CD14-positive monocyte (primary cell): Measurements from ENCODE around the gene KIAA0232. TPM values are rescaled to one million over a fixed set of nuclear protein-coding genes. Genes with fewer than 3 reads are reported as not detected.

Experiments used
- DNase-seq, 3 donors: peaks; one replicate each; pipeline ENCODE4 v3.0.0-alpha.2; 2011 to 2022
- H2AFZ ChIP-seq: 2 replicates; pipeline ENCODE4 v1.6.0; 2012; ENCODE audit warnings: mild to moderate bottlenecking, low read depth, low read length, inconsistent platforms; ENCODE audit not compliant: insufficient read depth, poor library complexity, severe bottlenecking
- H3K27ac ChIP-seq, 2 donors: 1 replicate in 1 of 2; 2 replicates in 1 of 2; pipeline ENCODE4 v1.5.1; 2012 to 2013; ENCODE audit warnings: low read length in 2 of 2, control low read depth in 1 of 2, inconsistent platforms in 1 of 2, low read depth in 1 of 2, mild to moderate bottlenecking in 1 of 2
- H3K27me3 ChIP-seq, 2 donors: one replicate each; pipeline versions ENCODE4 v1.6.0 to v1.6.1; 2011 to 2013; ENCODE audit warnings: low read length in 2 of 2; ENCODE audit not compliant: control insufficient read depth in 2 of 2, insufficient read depth in 2 of 2
- H3K36me3 ChIP-seq, 2 donors: replicated peaks in 1 of 2; 1 replicate in 1 of 2; 2 replicates in 1 of 2; pipeline versions ENCODE4 v1.5.1 to v1.6.1; 2012 to 2013; ENCODE audit warnings: low read length in 2 of 2, control low read depth in 1 of 2, inconsistent platforms in 1 of 2, mild to moderate bottlenecking in 1 of 2; ENCODE audit not compliant: insufficient read depth in 2 of 2, control insufficient read depth in 1 of 2
- H3K4me1 ChIP-seq, 2 donors: 1 replicate in 1 of 2; 2 replicates in 1 of 2; pipeline versions ENCODE4 v1.5.1 to v1.6.1; 2012 to 2013; ENCODE audit warnings: low read length in 2 of 2, control low read depth in 1 of 2, inconsistent platforms in 1 of 2, mild to moderate bottlenecking in 1 of 2, moderate library complexity in 1 of 2; ENCODE audit not compliant: insufficient read depth in 2 of 2, control insufficient read depth in 1 of 2
- H3K4me2 ChIP-seq: replicated peaks from 2 replicates; pipeline ENCODE3; 2012; ENCODE audit warnings: low read length, moderate library complexity, mild to moderate bottlenecking; ENCODE audit not compliant: poor library complexity, severe bottlenecking; ENCODE audit errors: extremely low read depth
- H3K4me3 ChIP-seq, 3 experiments: fragments of 200-600 bp in 1 of 3; sonication (generic) in 1 of 3; replicated peaks in 1 of 3; 1 replicate in 2 of 3; 2 replicates in 1 of 3; pipeline ENCODE4 v1.5.1; 2011 to 2013; ENCODE audit warnings: low read length in 3 of 3, mild to moderate bottlenecking in 3 of 3, control low read depth in 2 of 3, low read depth in 2 of 3, inconsistent platforms in 1 of 3, moderate library complexity in 1 of 3
- H3K79me2 ChIP-seq: 2 replicates; pipeline ENCODE4 v1.6.0; 2012; ENCODE audit warnings: mild to moderate bottlenecking, control low read depth, inconsistent platforms, low read length, moderate library complexity; ENCODE audit not compliant: insufficient read depth
- H3K9ac ChIP-seq: 2 replicates; pipeline ENCODE4 v1.6.0; 2017; ENCODE audit warnings: low read length, mild to moderate bottlenecking; ENCODE audit not compliant: insufficient read depth, poor library complexity, severe bottlenecking
- H3K9me3 ChIP-seq, 2 donors: replicated peaks in 1 of 2; 1 replicate in 1 of 2; 2 replicates in 1 of 2; pipeline versions ENCODE4 v1.5.1 to v1.6.1; 2012 to 2013; ENCODE audit warnings: low read length in 2 of 2, control low read depth in 1 of 2; ENCODE audit not compliant: control insufficient read depth in 1 of 2, insufficient read depth in 1 of 2
- H4K20me1 ChIP-seq: 2 replicates; pipeline ENCODE4 v1.6.0; 2012; ENCODE audit warnings: mild to moderate bottlenecking, low read length, control low read depth, moderate library complexity; ENCODE audit not compliant: insufficient read depth
- H3K27ac Mint-ChIP-seq, 7 donors: one replicate each; pipeline ENCODE4 v1.8.0; 2020; ENCODE audit warnings: mild to moderate bottlenecking in 7 of 7, mixed read lengths in 7 of 7, moderate library complexity in 6 of 7, inconsistent platforms in 2 of 7
- H3K27me3 Mint-ChIP-seq, 3 donors: one replicate each; pipeline ENCODE4 v1.8.0; 2021 to 2022; ENCODE audit warnings: low read depth in 3 of 3, mild to moderate bottlenecking in 3 of 3, mixed read lengths in 3 of 3, moderate library complexity in 3 of 3, inconsistent platforms in 1 of 3
- H3K36me3 Mint-ChIP-seq, 2 donors: one replicate each; pipeline ENCODE4 v1.8.0; 2020; ENCODE audit warnings: mixed read lengths in 2 of 2, inconsistent platforms in 1 of 2, mild to moderate bottlenecking in 1 of 2
- H3K4me1 Mint-ChIP-seq: one replicate; pipeline ENCODE4 v1.8.0; 2020; ENCODE audit warnings: mild to moderate bottlenecking, mixed read lengths
- H3K4me3 Mint-ChIP-seq, 2 donors: one replicate each; pipeline ENCODE4 v1.8.0; 2020; ENCODE audit warnings: mild to moderate bottlenecking in 2 of 2, mixed read lengths in 2 of 2, moderate library complexity in 1 of 2
- H3K9me3 Mint-ChIP-seq, 7 donors: one replicate each; pipeline ENCODE4 v1.8.0; 2020 to 2022; ENCODE audit warnings: mixed read lengths in 7 of 7, mild to moderate bottlenecking in 6 of 7, moderate library complexity in 6 of 7, inconsistent platforms in 2 of 7
- CTCF ChIP-seq: fragments of 200-600 bp; IDR thresholded peaks from one replicate; pipeline ENCODE4 v1.8.0; 2022; ENCODE audit warnings: antibody characterized with exemption, mild to moderate bottlenecking
- whole genome bisulfite sequencing: methylation state at CpG from one replicate; pipeline ENCODE4 v1.1.5; 2013; ENCODE audit warnings: missing lambda C conversion rate; ENCODE audit not compliant: insufficient coverage; 5-methylcytosine and 5-hydroxymethylcytosine counted together
- intact Hi-C, 2 donors: fragments of 100-400 bp; cut with micrococcal nuclease; formaldehyde crosslinking; loops; one replicate each; pipeline versions ENCODE4 v1.15.0 to v1.15.1; 2023
- polyA plus RNA-seq, 3 donors: library from polyadenylated mRNA; depleted of rRNA in 1 of 3; unstranded in 2 of 3; stranded (reverse) in 1 of 3; fragments of 300-500 nt in 2 of 3; fragments of >200 nt in 1 of 3; fragmentation: Illumina TruSeq in 2 of 3; gene quantifications; 1 replicate in 2 of 3; 2 replicates in 1 of 3; pipeline ENCODE4 v1.2.3, GENCODE V29; 2012 to 2021

The KIAA0232 gene
- polyA plus RNA-seq, 3 donors, result 12.3 to 27.3 (median 20.6) TPM

- TF ChIP-seq CTCF, result no peak
- 94% methylated on average over 14 of the region's 23 CpGs for WGBS
- no peak overlapping the region for H3K4me3 Mint-ChIP-seq
- peak overlapping the region in 1 of 7 donors; percentile 54 for H3K27ac Mint-ChIP-seq
- H3K27me3 Mint-ChIP-seq, result peaks cover 1 to 6% (median 4%) of the 10 kb centered on the region in 3 donors
- Histone ChIP-seq H3K36me3 (no peaks in the 10 kb centered on the region), H3K4me2 (no peak overlapping the region), H3K27ac (no peak overlapping the region), H3K9ac (no peak overlapping the region), H3K27me3 (no peaks in the 10 kb centered on the region), H4K20me1 (no peaks in the 10 kb centered on the region), H2AFZ (no peak overlapping the region), H3K9me3 (no peaks in the 10 kb centered on the region), H3K79me2 (no peaks in the 10 kb centered on the region), H3K4me1 (peaks cover 20 to 23% of the 10 kb centered on the region in 2 donors), H3K4me3 (no peak overlapping the region)
- no peak for DNase-seq
- no peaks in the 10 kb centered on the region for H3K9me3 Mint-ChIP-seq
- peaks cover 20% of the 10 kb centered on the region for H3K4me1 Mint-ChIP-seq
- intact Hi-C loops, result no loop called here
- H3K36me3 Mint-ChIP-seq, result no peaks in the 10 kb centered on the region
Measured at GRCh38 chr4:6750286-6751221, 32.0 kb upstream of the KIAA0232 start.

- no peaks in the 10 kb centered on the region for H3K36me3 ChIP-seq
- no peaks in the 10 kb centered on the region for H3K79me2 ChIP-seq
- H3K4me2 ChIP-seq, result peak overlapping the region; percentile 28
- no peak for TF ChIP-seq CTCF
- Mint-ChIP-seq H3K27me3 (peaks cover 1 to 4% (median 2%) of the 10 kb centered on the region in 3 donors), H3K9me3 (no peaks in the 10 kb centered on the region), H3K4me1 (peaks cover 20% of the 10 kb centered on the region), H3K27ac (peak overlapping the region in 5 of 7 donors; percentile 32 to 73 (median 64)), H3K4me3 (peak overlapping the region in 1 of 2 donors; percentile 79), H3K36me3 (no peaks in the 10 kb centered on the region)
- no peak overlapping the region for H3K4me3 ChIP-seq
- no peak for DNase-seq
- 76% methylated on average over 5 of the region's 18 CpGs for whole genome bisulfite sequencing
- H3K4me1 ChIP-seq, result peaks cover 20 to 23% of the 10 kb centered on the region in 2 donors
- H3K27ac ChIP-seq, result peak overlapping the region in 1 of 2 donors; percentile 40
- no peaks in the 10 kb centered on the region for H4K20me1 ChIP-seq
- no peaks in the 10 kb centered on the region for H3K9me3 ChIP-seq
- H2AFZ ChIP-seq, result peak overlapping the region; percentile 48
- H3K9ac ChIP-seq, result no peak overlapping the region
- intact Hi-C loops, result no loop called here
- no peaks in the 10 kb centered on the region for H3K27me3 ChIP-seq
Measured at GRCh38 chr4:6751611-6752485, 30.7 kb upstream of the KIAA0232 start.
